IPS-18c (cell line): Measurements from ENCODE around the gene ZNF337.
"Not testable (repeated sequence)": the region's sequence is repeated elsewhere in the genome, so short reads cannot be mapped to it uniquely, and the experiment has no call there.

ENCODE experiments used
- H3K4me3 ChIP-seq: 2 replicates; pipeline ENCODE4 v1.7.0; 2013; ENCODE audit warnings: low read depth, mild to moderate bottlenecking, low read length, moderate library complexity; ENCODE audit not compliant: insufficient read depth
- H3K9me3 ChIP-seq: one replicate; pipeline ENCODE4 v1.6.1; 2013; ENCODE audit warnings: mild to moderate bottlenecking, low read length, moderate library complexity; ENCODE audit not compliant: control insufficient read depth, insufficient read depth

ZNF337 gene

DNA sequence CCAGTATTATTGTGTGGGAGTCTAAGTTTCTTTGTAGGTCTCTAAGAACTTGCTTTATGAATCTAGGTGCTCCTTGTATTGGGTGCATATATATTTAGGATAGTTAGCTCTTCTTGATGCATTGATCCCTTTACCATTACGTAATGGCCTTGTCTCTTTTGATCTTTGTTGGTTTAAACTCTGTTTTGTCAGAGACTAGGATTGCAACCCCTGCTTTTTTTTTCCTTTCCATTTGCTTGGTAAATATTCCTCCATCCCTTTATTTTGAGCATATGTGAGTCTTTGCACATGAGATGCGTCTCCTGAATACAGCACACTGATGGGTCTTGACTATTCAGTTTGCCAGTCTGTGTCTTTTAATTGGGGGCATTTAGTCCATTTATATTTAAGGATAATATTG lies 7.7 kb upstream of the ZNF337 start:
- not testable (repeated sequence) for H3K4me3 ChIP-seq, H3K9me3 ChIP-seq

DNA sequence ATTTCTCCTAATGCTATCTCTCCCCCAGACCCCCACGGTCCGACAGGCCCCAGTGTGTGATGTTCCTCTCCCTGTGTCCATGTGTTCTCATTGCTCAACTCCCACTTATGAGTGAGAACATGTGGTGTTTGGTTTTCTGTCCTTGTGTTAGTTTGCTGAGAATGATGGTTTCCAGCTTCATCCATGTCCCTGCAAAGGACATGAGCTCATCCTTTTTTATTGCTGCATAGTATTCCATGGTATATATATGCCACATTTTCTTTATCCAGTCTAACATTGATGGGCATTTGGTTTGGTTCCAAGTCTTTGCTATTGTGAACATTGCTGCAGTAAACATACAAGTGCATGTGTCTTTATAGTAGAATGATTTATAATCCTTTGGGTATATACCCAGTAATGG lies 4.2 kb upstream of the ZNF337 start:
- not testable (repeated sequence) for H3K4me3 ChIP-seq, H3K9me3 ChIP-seq

DNA sequence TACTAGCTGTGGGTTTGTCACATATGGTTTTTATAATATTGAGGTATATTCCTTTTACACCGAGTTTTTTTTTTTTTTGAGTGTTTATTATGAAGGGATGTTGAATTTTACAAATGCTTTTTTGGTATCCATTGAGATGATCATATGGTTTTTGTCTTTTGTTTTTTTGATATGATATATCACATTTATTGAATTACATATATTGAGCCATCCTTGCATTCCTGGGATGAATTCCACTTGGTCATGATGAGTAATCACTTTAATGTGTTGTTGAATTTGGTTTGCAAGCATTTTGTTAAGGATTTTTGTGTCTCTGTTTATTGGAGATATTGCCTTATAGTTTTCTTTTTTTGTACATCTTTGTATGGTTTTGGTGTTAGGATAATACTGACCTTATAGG lies 3.3 kb upstream of the ZNF337 start:
- H3K9me3 ChIP-seq = no peaks in the 10 kb centered on the region
- no peak overlapping the region for H3K4me3 ChIP-seq

DNA sequence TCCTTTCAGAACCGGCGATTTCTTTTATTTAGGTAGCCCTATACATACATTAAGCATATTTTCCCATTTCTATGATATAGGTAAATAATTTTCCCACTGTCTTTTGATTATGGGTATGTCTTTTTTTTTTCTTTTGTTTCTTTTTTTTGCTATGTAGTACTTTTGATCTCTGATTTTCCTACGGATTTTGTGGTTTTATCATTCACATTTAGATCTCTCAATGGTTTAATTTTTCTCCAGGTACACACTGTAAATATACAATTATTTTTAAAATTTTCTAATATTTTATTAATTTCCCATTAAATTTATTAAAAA lies 436 bp upstream of the ZNF337 start:
- Histone ChIP-seq H3K4me3 (peak overlapping the region; percentile 81), H3K9me3 (no peaks in the 10 kb centered on the region)

DNA sequence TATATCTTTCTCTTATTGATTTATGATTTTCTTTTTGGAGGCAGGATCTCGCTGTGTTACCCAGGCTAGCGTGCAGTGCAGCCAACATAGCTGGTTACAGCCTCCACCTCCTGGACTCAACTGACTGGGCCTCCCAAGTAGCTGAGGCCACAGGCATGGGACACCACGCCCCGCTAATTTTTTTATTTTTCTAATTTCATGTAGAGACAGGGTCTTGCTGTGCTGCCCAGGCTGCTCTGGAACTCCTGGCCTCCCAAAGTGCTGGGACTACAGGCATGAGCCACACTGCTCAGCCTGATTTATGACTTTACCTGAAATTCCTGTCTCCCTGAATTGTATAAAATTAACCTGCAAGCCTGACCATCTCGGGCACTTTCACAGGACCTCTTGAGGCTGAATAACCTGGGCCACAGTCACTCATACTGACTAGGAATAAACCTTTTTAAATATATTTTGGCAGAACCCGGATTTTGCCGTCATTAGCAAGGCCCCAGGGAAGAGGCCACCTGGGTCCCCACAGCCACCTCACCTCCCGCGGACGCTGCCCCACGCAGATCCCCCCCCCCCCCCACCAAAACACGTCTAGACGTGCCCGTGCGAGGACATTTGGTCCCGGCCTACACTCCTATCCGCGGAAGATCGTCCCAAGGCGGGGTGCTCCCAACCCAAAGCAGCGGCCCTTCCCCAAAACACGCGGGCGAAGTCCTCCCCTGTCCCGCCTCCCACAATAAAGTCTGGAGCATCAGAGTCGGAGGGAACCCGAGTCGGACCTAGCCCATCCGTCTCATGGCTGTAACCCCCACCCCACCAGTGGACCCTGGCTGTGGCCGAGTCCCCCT lies 902 bp downstream of the ZNF337 start:
- H3K9me3 ChIP-seq = no peaks in the 10 kb centered on the region
- peak overlapping the region; percentile 81 for H3K4me3 ChIP-seq

DNA sequence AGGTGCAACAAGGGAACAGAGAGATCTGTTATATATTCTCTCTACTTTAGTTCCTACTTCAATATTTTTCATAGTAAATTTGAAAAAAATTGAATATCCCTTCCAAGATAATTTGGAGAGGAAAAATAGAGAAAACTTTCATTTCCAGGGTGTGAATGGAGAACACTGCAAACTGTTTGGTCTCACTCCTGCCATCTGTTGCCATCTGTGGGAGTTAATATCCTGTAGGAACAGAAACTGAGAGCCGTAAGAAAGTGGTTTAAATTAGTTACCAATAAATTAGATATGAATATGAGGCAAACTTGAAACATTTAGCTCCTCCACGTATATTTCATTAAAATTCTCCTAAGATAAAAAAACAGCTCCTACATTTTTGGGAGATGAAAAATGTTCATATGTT lies 4.2 kb downstream of the ZNF337 start:
- no peaks in the 10 kb centered on the region for H3K9me3 ChIP-seq
- no peak overlapping the region for H3K4me3 ChIP-seq

DNA sequence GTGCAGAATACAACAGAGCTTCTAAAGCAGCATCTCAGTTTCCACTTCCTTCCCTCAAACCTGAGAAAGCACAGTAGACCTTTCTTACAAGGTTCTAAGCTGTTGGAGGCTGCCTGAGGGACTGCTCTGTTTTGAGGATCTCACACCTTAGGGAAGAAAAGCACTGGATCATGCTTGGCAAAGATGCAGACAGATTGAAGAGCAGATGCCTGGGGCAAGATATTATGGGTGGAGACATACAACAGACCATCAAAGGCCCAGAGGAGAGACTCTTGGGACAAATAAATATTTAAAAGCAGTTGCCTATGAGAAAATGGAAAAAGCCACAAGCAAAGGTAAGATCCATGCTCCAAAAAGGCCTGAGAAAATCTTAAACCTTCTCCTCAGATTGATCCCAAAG lies 6.2 kb downstream of the ZNF337 start:
- no peak overlapping the region for H3K4me3 ChIP-seq
- H3K9me3 ChIP-seq = no peaks in the 10 kb centered on the region

DNA sequence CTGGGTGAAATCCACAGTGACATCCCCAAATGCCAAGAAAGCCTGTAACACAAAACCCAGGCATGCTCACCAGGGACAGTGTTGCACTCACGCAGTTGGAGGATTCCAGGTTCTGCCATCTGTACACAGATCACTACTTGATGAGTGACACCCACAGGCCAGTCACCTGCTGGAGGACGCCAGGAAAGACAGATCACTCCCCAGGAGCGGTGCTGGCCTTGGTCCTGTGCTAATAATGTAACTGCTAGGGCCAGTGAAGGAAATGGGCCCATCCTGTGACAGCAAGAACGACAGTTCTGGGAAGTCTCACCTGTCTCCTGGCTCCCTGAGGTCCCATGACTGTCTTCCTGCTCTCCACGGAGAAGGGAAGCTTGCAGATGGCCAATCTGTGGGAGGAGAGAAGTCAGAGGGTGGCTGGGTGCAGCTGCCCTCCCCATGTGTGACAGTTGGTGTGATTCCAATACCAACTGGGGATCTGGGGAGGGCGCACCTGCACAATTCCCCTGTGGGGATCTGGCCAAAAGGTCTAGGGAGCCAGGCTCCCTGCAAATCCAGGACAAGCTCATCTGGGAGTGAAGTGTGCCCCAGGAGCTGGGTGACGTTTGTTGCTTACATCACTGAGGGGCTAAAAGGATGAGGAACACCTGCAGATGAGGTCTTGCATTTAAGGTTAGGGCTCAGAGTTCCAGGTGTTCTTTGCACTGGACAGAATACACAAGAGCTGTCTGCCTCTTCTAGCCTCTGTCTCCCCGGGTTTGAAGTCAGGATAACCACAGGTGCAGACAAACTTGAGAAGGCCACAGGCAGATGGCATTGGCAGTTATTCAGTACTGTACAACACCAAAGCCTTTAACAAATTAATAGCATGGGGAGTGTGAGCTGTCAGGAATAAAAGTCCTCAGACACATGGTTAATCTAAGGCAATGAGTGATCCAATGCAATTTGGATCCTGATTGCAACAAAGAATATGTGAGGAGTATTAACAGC lies 10.3 kb downstream of the ZNF337 start:
- H3K4me3 ChIP-seq = no peak overlapping the region

DNA sequence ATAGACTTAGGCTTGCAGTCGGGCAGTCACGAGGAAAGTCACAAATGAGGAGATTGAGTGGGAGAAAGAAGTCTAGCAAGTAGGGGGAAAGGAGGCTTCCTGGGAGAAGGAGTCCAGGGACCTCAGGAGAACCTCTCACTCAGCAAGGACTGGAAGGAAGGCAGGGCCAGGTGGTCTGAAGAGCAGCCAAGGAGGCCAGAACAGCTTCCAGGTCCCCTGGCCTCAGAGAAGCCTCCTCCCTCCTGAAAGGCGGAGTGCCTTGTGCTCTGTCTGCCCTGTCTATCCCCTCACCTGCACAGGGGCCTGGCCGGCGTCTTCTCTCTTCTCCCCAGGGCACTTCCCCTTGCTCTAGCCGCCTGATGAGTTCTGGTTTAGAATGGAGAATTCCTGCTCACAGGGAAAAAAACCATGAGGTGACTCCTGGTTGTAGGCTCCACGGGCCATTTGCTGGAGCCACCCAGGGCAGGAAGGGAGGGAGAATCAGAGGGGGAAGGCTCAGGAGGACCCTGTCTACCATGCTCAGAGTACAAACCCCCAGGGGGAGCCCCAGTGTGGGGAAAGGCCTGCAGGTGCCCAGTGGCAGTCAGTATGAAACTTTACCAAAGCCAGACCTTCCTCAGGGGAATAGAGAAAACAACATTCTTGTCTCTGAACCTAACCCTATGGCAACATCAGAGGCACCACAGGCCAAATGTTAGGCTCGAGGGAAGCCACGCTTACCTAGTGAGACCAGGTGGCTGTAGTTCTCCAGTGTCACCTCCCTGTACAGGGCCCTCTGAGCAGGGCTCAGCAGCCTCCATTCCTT lies 11.2 kb downstream of the ZNF337 start:
- H3K4me3 ChIP-seq = no peak overlapping the region
- H3K9me3 ChIP-seq = no peaks in the 10 kb centered on the region

More for the DNA sequence above, 10.3 kb downstream of the ZNF337 start:
- no peaks in the 10 kb centered on the region for H3K9me3 ChIP-seq

DNA sequence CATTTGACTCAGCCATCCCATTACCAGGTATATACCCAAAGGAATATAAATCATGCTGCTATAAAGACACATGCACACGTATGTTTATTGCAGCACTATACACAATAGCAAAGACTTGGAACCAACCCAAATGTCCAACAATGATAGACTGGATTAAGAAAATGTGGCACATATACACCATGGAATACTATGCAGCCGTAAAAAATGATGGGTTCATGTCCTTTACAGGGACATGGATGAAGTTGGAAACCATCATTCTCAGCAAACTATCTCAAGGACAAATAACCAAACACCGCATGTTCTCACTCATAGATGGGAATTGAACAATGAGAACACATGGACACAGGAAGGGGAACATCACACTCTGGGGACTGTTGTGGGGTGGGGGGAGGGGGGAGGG lies 12.8 kb downstream of the ZNF337 start:
- H3K4me3 ChIP-seq, H3K9me3 ChIP-seq: not testable (repeated sequence)

DNA sequence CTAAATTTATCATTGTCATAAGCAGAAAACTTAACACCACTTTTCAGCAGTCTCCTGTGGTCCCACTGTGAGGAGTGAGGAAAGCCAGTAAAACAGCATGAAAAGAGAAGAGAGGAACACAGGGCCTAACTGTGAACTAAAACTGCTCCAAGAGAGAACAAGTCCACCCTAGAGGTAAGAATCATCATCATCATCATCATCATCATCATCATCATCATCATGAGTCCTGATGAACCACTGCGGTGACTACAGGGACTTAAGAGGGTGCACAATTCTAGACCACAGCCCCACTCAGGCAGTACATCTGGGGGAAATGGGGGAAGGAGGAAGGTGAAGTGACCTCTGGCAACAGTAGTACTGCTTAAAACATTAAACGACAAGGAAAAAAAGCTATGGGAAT lies 13.6 kb downstream of the ZNF337 start:
- Histone ChIP-seq H3K9me3 (no peaks in the 10 kb centered on the region), H3K4me3 (no peak overlapping the region)

DNA sequence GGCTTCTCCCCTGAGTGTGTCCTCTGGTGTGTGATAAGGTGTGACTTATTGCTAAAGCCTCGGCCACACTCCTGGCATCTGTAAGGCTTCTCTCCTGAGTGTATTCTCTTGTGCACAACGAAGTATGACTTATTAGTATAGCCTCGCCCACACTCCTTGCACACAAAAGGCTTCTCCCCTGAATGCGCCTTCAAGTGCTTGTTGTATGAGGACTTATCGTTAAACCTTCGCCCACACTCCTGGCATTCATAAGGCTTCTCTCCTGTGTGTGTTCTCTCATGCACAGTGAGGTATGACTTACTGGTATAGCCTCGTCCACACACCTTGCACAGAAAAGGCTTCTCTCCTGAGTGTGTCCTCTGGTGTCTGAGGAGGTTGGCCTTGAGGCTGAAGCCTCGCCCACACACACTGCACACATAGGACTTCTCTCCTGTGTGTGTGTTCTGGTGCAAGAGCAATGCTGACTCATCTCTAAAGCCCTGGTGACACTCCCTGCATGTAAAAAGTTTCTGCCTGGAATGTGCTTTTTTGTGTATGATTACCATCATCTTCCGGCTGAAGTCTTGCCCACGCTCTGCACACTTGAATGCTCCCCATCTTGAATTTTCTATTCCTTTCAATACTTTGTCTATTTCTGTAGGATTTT lies 20.4 kb downstream of the ZNF337 start:
- Histone ChIP-seq H3K9me3 (peaks cover 2% of the 10 kb centered on the region), H3K4me3 (no peak overlapping the region)

DNA sequence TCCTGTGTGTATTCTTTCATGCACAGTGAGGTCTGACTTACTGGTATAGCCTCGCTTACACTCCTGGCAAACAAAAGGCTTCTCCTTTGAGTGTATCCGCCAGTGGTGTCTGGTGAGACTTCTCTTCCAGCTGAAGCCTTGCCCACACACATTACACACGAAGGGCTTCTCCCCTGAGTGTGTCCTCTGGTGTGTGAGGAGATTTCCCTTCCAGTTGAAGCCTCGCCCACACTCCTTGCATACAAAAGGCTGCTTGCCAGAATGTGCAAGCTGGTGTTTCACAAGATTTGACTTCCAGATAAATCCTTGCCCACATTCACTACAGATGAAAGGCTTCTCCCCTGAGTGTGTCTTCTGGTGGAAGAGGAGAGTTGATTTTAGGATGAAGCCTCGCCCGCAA lies 21.5 kb downstream of the ZNF337 start:
- H3K9me3 ChIP-seq = peaks cover 2% of the 10 kb centered on the region
- no peak overlapping the region for H3K4me3 ChIP-seq

DNA sequence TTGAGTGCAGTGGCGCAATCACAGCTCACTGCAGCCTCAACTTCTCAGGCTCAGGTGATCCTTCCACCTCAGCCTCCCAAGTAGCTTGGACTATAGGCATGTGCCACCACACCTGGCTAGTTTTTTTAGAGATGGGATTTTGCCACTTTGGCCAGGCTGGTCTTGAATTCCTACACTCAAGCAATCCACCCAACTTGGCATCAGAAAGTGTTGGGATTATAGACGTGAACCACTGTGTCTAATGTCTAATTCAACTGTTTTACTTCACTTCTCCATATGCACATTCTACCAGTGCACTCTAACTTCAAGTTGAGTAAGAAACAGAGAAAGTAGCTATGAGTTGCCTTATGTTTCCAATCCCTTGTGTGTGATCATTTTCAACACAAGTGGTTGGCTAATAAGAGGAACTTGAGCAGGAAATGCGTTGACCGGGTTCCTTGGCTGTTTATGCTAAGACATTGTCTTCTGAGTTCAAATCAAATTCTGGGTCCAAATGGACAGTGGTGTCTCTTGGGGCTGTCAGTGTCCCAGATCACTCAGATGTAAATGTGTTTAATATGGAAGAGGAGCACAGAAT lies 23.9 kb downstream of the ZNF337 start:
- Histone ChIP-seq H3K9me3 (peaks cover 2% of the 10 kb centered on the region), H3K4me3 (no peak overlapping the region)

DNA sequence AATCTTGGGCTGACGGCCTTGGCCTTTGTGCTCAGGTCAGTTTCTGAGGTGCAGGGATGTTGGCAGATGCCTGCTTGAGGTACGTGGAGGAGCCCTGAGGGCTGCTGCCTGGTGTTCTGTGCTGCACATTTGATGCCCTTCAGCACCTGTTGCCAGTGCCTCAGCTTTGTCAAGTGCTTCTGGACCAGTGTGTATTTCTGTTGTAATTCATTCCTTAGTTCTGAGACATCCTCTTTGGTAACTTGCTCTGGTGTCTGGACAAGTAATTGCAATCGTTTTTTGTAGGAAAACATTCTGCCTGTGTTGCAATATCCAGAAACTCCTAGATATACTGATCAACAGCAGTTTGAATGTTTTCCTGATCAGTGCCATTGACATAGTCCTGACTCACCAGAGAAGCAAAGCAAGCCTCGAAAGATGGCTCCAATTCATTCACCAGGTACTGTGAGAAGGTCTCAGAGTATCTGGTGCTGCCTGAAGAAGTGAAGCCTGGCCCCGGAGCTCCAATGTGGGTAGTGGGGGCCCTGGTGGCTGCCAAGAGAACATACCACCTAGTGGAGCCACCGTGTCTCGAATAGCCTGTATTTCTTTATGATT lies 26.7 kb downstream of the ZNF337 start:
- H3K4me3 ChIP-seq = no peak overlapping the region
- H3K9me3 ChIP-seq = peaks cover 2% of the 10 kb centered on the region

DNA sequence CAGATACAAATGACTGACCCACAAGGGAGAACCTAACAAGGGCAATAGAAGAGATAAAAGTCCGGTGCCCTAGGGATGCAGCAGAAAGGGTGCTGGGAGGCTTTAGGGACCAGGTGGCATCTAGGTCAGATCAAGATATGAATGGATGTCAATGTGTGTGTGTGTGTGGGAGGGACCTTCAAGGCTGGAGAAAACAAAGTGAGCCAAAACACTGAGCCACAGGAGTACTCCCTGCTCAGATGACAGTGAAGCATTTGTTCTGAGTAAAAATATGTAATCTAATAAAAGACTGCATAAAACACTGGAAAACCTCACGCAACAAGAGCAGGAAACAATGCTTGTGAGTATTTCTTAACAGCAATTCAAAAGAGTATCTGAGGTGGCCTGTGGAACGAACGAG lies 28.2 kb downstream of the ZNF337 start:
- H3K9me3 ChIP-seq = peaks cover 2% of the 10 kb centered on the region
- H3K4me3 ChIP-seq = no peak overlapping the region
